PC-9 (cell line): ENCODE data around the gene KLHL17. TPM values are rescaled to one million over a fixed set of nuclear protein-coding genes. Genes with fewer than 3 reads are reported as not detected.
A peak's percentile ranks its signal among the peaks of the same experiment; 100 is the strongest.

Experiments used
- BruUV-seq: library from RNA; stranded (reverse); fragments of 400-500 nt; replicated peaks from 2 replicates; lab custom pipeline; 2021; lab: Mats Ljungman, UMichigan
- CTCF ChIA-PET: fragments of 300-600 bp; sonication (Branson Sonifier 250); formaldehyde crosslinking; loops from one replicate; lab custom pipeline; 2022; ENCODE audit warnings: antibody characterized with exemption; lab: Charles Lee
- POLR2A ChIA-PET: fragments of 300-600 bp; sonication (Branson Sonifier 250); formaldehyde crosslinking; loops from one replicate; lab custom pipeline; 2022; ENCODE audit warnings: antibody characterized with exemption; ENCODE audit not compliant: unreplicated experiment; lab: Charles Lee
- DNase-seq, 2 experiments: peaks; one replicate each; pipeline versions ENCODE4 v3.0.0 to v3.0.0-alpha.2; 2015 to 2022; ENCODE audit warnings: mixed read lengths in 1 of 2
- H2AFZ ChIP-seq: fragments of 200-600 bp; sonication (generic); 2 replicates; pipeline ENCODE4 v1.8.1; 2017; ENCODE audit warnings: antibody characterized with exemption
- H3F3A ChIP-seq: fragments of 200-600 bp; sonication (generic); 2 replicates; pipeline ENCODE4 v1.8.1; 2017; ENCODE audit warnings: antibody characterized with exemption, mild to moderate bottlenecking, low read depth; ENCODE audit not compliant: insufficient read depth
- H3K27ac ChIP-seq: fragments of 200-600 bp; sonication (generic); 2 replicates; pipeline ENCODE4 v1.6.1; 2016; ENCODE audit warnings: mixed run types
- H3K27me3 ChIP-seq: fragments of 200-600 bp; sonication (generic); 2 replicates; pipeline ENCODE4 v1.6.1; 2016; ENCODE audit warnings: low read depth, mixed run types; ENCODE audit not compliant: insufficient read depth
- H3K36me3 ChIP-seq: fragments of 200-600 bp; sonication (generic); 2 replicates; pipeline ENCODE4 v1.6.1; 2016; ENCODE audit warnings: low read depth, mixed run types
- H3K4me1 ChIP-seq: fragments of 200-600 bp; sonication (generic); replicated peaks from 2 replicates; pipeline ENCODE4 v1.6.1; 2016; ENCODE audit warnings: mixed run types; ENCODE audit not compliant: insufficient read depth
- H3K4me2 ChIP-seq: fragments of 200-600 bp; sonication (generic); 2 replicates; pipeline ENCODE4 v1.6.1; 2017; ENCODE audit warnings: mixed run types
- H3K4me3 ChIP-seq: fragments of 200-600 bp; sonication (generic); 2 replicates; pipeline ENCODE4 v1.6.1; 2016; ENCODE audit warnings: mixed run types
- H3K79me2 ChIP-seq: fragments of 200-600 bp; sonication (generic); 2 replicates; pipeline ENCODE4 v1.6.1; 2017; ENCODE audit warnings: low read depth, mixed run types
- H3K9me2 ChIP-seq: fragments of 200-600 bp; sonication (generic); 2 replicates; pipeline ENCODE4 v1.8.1; 2017; ENCODE audit warnings: mild to moderate bottlenecking; ENCODE audit not compliant: insufficient read depth
- H3K9me3 ChIP-seq: fragments of 200-600 bp; sonication (generic); 2 replicates; pipeline ENCODE4 v1.8.1; 2016; ENCODE audit warnings: low read depth; ENCODE audit not compliant: insufficient read depth
- H4K20me1 ChIP-seq: fragments of 200-600 bp; sonication (generic); 2 replicates; pipeline ENCODE4 v1.8.1; 2017; ENCODE audit not compliant: insufficient read depth
- EZH2 ChIP-seq: fragments of 200-600 bp; sonication (generic); IDR thresholded peaks from 2 replicates; pipeline ENCODE4 v1.8.0; 2017; ENCODE audit warnings: antibody characterized with exemption, low read depth
- intact Hi-C: fragments of 100-400 bp; cut with micrococcal nuclease; formaldehyde crosslinking; loops from one replicate; pipeline ENCODE4 v1.10.0; 2022; ENCODE audit not compliant: unreplicated experiment
- total RNA-seq: library from RNA; stranded (reverse); gene quantifications from 2 replicates; pipeline ENCODE4 v1.2.3, GENCODE V29; 2021
- TF ChIP-seq, protein P1 (sequence below): fragments of 200-600 bp; sonication (generic); conservative IDR thresholded peaks from 2 replicates; pipeline ENCODE4 v1.6.1; 2017; ENCODE audit warnings: mixed run types, antibody characterized with exemption, mild to moderate bottlenecking, moderate library complexity

Gene KLHL17
- total RNA-seq, 1 experiment from 2014 or later: 22.7 TPM

DNA sequence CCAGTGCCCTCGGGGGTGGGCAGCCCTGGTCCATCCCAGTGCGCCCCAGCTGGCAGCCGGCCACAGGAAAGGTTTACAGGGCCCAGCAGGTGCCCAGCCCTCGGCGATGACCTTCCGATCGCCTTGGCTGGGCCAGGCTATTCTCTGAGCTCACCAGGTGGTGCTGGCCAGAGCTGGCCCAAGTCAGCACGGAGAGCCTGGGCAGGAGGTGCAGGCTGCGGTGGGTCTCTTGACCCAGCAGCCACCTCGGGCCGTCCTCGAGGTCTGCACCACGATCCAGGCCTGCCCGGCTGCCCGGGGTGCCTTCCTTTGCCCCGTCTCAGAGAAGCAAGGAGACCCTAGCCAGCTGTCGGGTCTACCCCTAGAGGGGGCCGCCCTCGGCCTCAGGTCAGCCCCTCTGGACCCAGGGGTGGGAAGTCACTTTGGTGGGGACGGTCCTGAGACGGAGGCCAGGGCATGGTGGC is 21.1 kb downstream of the KLHL17 start:
- H4K20me1 ChIP-seq: no peaks in the 10 kb centered on the region
- intact Hi-C loops: loop anchor here (5.0 to 10.0 kb wide), 2 partner anchors 253 to 311 kb away; partner anchors contain the start of genes B3GALT6 and SDF4
- no peak overlapping the region for H2AFZ ChIP-seq
- H3K27me3 ChIP-seq: no peaks in the 10 kb centered on the region
- no peak overlapping the region for H3K27ac ChIP-seq
- TF ChIP-seq EZH2: no peak
- TF ChIP-seq, protein P1, sequence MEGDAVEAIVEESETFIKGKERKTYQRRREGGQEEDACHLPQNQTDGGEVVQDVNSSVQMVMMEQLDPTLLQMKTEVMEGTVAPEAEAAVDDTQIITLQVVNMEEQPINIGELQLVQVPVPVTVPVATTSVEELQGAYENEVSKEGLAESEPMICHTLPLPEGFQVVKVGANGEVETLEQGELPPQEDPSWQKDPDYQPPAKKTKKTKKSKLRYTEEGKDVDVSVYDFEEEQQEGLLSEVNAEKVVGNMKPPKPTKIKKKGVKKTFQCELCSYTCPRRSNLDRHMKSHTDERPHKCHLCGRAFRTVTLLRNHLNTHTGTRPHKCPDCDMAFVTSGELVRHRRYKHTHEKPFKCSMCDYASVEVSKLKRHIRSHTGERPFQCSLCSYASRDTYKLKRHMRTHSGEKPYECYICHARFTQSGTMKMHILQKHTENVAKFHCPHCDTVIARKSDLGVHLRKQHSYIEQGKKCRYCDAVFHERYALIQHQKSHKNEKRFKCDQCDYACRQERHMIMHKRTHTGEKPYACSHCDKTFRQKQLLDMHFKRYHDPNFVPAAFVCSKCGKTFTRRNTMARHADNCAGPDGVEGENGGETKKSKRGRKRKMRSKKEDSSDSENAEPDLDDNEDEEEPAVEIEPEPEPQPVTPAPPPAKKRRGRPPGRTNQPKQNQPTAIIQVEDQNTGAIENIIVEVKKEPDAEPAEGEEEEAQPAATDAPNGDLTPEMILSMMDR: no peak
- ChIA-PET POLR2A (no interaction called here), CTCF (interaction anchor here (0.6 kb wide), 1 partner anchor 48 kb away, joined by 3 read pairs; no protein-coding TSS in a partner anchor)
- H3K4me2 ChIP-seq: no peak overlapping the region
- no peaks in the 10 kb centered on the region for H3K36me3 ChIP-seq
- no peaks in the 10 kb centered on the region for H3K79me2 ChIP-seq
- no TSS peak for BruUV-seq
- H3F3A ChIP-seq: peaks cover 21% of the 10 kb centered on the region; the same call in 1 of the 2 replicates
- H3K9me2 ChIP-seq: no peaks in the 10 kb centered on the region
- no peak overlapping the region for H3K4me3 ChIP-seq
- H3K4me1 ChIP-seq: no peaks in the 10 kb centered on the region
- DNase-seq: no peak
- no peaks in the 10 kb centered on the region for H3K9me3 ChIP-seq

DNA sequence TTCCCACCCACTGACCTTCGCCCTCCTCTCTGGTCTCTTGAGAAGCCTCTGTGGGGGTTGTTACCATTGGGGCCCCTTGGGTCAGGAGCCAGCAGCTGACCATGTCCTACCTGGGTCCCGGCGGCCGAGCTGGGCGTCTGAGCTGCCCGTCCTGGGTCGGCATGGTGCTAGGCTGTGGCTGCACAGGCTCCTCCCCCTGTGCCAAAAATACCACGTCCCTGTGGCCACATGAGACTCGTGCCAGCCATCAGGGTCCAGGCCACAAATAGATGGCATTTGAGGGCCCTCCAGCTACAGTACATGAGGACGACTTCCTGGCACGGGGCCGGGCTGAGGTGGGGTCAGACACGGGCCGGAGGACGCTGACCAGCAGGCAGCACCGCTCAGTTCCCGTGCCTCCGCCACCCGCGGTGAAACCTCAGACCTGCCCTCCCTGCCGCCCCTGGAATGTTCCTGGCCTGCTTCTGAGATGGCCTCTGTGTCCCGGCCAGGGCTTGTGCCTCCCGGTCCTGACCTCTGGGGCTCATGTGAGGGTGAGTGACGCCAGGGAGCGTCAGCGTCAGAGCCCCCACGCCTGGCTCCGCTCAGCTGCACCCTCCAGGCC is 21.7 kb downstream of the KLHL17 start, which contains the start of gene PERM1:
PERM1 (minus strand) TSS at position 139 of the 604 bp plus-strand sequence. CDS start 1,064 bp downstream, outside the sequence.
- H3K36me3 ChIP-seq: no peaks in the 10 kb centered on the region
- ChIA-PET POLR2A (interaction anchor here (0.5 kb wide), 1 partner anchor 40 kb away, joined by 6 read pairs; no protein-coding TSS in a partner anchor), CTCF (no interaction called here)
- DNase-seq: no peak
- no peaks in the 10 kb centered on the region for H4K20me1 ChIP-seq
- no peak within 1 kb of the TSS for H3K27ac ChIP-seq
- H3K4me3 ChIP-seq: no peak within 1 kb of the TSS
- BruUV-seq: no TSS peak
- H3K27me3 ChIP-seq: no peaks in the 10 kb centered on the region
- H3K9me2 ChIP-seq: no peaks in the 10 kb centered on the region
- H3K4me1 ChIP-seq: no peaks in the 10 kb centered on the region
- intact Hi-C loops: loop anchor here (5.0 to 10.0 kb wide), 2 partner anchors 253 to 310 kb away; partner anchors contain the start of genes B3GALT6 and SDF4
- H3K79me2 ChIP-seq: no peaks in the 10 kb centered on the region
- H2AFZ ChIP-seq: no peak within 1 kb of the TSS
- H3K4me2 ChIP-seq: no peak within 1 kb of the TSS
- no peaks in the 10 kb centered on the region for H3K9me3 ChIP-seq
- TF ChIP-seq, protein P1: no peak
- TF ChIP-seq EZH2: no peak
- peaks cover 21% of the 10 kb centered on the region; the same call in 1 of the 2 replicates for H3F3A ChIP-seq

DNA sequence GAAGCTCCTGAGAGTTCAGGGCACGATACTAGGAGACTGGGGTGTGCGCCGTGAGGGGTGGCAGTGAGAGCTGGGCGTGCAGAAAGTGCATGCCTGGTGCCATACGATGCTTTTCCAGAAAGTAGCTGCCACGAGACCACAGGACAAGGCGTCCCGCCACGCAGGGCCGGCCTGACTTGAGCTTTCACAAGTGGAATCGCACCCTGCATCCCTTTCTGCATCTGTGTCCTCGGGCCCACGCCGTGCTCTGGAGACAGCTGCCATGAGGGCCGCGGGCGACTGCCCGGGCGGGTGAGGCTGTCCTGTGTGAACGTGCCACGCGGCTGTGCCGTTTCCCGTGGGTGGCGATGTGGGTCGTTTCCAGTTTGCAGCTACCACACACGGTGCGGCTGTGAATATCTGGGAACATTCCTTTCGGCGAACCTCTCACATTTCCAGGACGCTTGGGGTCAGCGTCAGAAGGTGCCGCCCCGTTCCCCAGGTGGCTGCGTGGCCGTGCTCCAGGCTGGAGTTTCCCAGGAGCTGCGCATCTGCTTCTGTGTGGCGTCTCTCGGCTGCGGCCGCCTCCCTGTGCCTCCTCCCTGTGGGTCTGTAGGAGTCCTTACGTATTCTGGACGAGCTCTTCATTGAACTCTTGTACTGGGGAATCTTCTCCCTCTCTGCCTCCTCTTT is 22.5 kb downstream of the KLHL17 start:
- Histone ChIP-seq H3F3A (peaks cover 21% of the 10 kb centered on the region; the same call in 1 of the 2 replicates), H3K4me1 (no peaks in the 10 kb centered on the region), H3K27me3 (no peaks in the 10 kb centered on the region), H3K4me3 (no peak overlapping the region), H3K9me2 (no peaks in the 10 kb centered on the region), H3K79me2 (no peaks in the 10 kb centered on the region), H3K36me3 (no peaks in the 10 kb centered on the region), H3K4me2 (no peak overlapping the region), H3K27ac (no peak overlapping the region), H3K9me3 (no peaks in the 10 kb centered on the region), H2AFZ (no peak overlapping the region), H4K20me1 (no peaks in the 10 kb centered on the region)
- CTCF ChIA-PET: interaction anchor here (0.5 to 0.6 kb wide), 3 partner anchors 40 to 386 kb away, joined by 3 read pairs; no protein-coding TSS in a partner anchor
- TF ChIP-seq EZH2: no peak
- TF ChIP-seq, protein P1: no peak
- BruUV-seq: no TSS peak
- DNase-seq: peak in 1 of 2 experiments; percentile 59
- POLR2A ChIA-PET: interaction anchor here (0.5 to 0.7 kb wide), 3 partner anchors 40 to 309 kb away, joined by 3 to 6 read pairs (median 5); partner anchors contain the start of gene RNF223
- intact Hi-C loops: loop anchor here (1.0 to 10.0 kb wide), 3 partner anchors 16 to 309 kb away; partner anchors contain the start of genes B3GALT6 and SDF4
